Subcutaneous abdominal adipose tissue (tissue), 5 donors: ENCODE results near the gene CAPRIN1.
"Not testable (repeated sequence)": the region's sequence is repeated elsewhere in the genome, so short reads cannot be mapped to it uniquely, and the experiment has no call there.

Experiments used
- H3K27ac ChIP-seq: one replicate; pipeline ENCODE4 v1.7.0; 2013; ENCODE audit warnings: low read depth, mild to moderate bottlenecking, inconsistent platforms, low read length, moderate library complexity
- H3K27me3 ChIP-seq, 5 donors: one replicate each; pipeline ENCODE4 v1.7.0; 2013; ENCODE audit warnings: low read length in 5 of 5, inconsistent platforms in 1 of 5; ENCODE audit not compliant: control insufficient read depth in 5 of 5, insufficient read depth in 4 of 5
- H3K36me3 ChIP-seq, 5 donors: one replicate each; pipeline ENCODE4 v1.7.0; 2013; ENCODE audit warnings: low read length in 5 of 5; ENCODE audit not compliant: control insufficient read depth in 5 of 5, insufficient read depth in 5 of 5
- H3K4me1 ChIP-seq, 5 donors: one replicate each; pipeline ENCODE4 v1.7.0; 2013; ENCODE audit warnings: low read length in 5 of 5, mild to moderate bottlenecking in 3 of 5, moderate library complexity in 1 of 5; ENCODE audit not compliant: control insufficient read depth in 5 of 5, insufficient read depth in 5 of 5
- H3K4me3 ChIP-seq, 5 donors: one replicate each; pipeline ENCODE4 v1.7.0; 2013; ENCODE audit warnings: low read length in 5 of 5, low read depth in 1 of 5
- H3K9ac ChIP-seq, 5 donors: one replicate each; pipeline ENCODE4 v1.7.0; 2013; ENCODE audit warnings: low read length in 5 of 5, mild to moderate bottlenecking in 4 of 5, moderate library complexity in 3 of 5
- H3K9me3 ChIP-seq, 5 donors: one replicate each; pipeline ENCODE4 v1.7.0; 2013; ENCODE audit warnings: low read length in 5 of 5; ENCODE audit not compliant: control insufficient read depth in 5 of 5
- donor health status: healthy.
- donor health status: healthy.
- donor health status: healthy.
- donor health status: healthy.
- donor health status: healthy.

Gene CAPRIN1

DNA sequence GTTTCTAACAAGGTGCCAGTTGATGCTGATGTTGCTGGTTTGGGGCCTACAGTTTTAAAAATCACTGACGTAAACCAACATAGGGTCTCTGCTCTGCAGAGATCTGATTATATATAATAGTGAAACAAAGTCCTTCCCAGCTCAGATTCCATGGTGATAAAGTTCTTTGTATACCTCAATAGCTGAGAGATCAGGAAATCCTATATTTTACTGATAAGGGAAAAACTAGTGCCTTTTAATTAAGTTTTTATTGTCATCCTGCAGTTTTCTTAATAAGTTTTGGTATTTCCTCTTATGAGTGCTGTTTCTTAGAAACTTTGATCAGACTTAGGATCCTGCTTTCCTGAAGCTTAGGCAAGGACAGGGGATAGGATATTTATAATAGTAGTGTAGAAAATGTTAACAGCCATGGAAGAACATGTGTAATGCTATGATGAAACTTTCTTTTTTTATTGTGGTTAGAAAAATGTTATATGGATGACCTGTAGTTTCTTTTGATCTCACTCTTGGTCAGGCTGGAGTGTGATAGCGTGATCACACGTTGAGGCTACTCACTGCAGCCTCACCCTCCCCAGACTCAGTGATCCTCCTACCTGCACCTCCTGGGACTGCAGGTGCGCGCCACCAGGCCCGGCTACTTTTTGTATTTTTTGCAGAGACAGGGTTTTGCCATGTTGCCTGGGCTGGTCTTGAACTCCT is 14.1 kb downstream of the CAPRIN1 start:
- H3K27ac ChIP-seq: no peak overlapping the region
- H3K4me3 ChIP-seq: no peak overlapping the region
- no peak overlapping the region for H3K9ac ChIP-seq
- peaks cover 0 to 36% (median 21%) of the 10 kb centered on the region in 5 donors for H3K4me1 ChIP-seq
- H3K27me3 ChIP-seq: no peaks in the 10 kb centered on the region
- H3K9me3 ChIP-seq: no peaks in the 10 kb centered on the region
- H3K36me3 ChIP-seq: peaks cover 0 to 15% (median 6%) of the 10 kb centered on the region in 5 donors

DNA sequence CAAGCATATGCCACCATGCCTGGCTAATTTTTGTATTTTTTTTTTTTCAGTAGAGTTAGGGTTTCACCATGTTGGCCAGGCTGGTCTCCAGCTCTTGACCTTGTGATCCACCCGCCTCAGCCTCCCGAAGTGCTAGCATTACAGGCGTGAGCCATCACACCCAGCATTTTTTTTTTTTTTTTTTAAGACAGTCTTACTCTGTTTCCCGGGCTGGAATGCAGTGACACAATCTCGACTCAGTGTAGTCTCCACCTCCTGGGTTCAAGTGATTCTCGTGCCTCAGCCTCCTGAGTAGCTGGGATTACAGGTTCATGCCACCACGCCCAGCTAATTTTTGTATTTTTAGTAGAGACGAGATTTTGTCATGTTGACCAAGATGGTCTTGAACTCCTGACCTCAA is 15.2 kb downstream of the CAPRIN1 start:
- H3K9me3 ChIP-seq, H3K4me3 ChIP-seq, H3K27ac ChIP-seq, H3K9ac ChIP-seq, H3K27me3 ChIP-seq: not testable (repeated sequence)
- H3K36me3 ChIP-seq: peaks cover 0 to 11% (median 3%) of the 10 kb centered on the region in 5 donors
- peaks cover 0 to 36% (median 21%) of the 10 kb centered on the region in 5 donors for H3K4me1 ChIP-seq

DNA sequence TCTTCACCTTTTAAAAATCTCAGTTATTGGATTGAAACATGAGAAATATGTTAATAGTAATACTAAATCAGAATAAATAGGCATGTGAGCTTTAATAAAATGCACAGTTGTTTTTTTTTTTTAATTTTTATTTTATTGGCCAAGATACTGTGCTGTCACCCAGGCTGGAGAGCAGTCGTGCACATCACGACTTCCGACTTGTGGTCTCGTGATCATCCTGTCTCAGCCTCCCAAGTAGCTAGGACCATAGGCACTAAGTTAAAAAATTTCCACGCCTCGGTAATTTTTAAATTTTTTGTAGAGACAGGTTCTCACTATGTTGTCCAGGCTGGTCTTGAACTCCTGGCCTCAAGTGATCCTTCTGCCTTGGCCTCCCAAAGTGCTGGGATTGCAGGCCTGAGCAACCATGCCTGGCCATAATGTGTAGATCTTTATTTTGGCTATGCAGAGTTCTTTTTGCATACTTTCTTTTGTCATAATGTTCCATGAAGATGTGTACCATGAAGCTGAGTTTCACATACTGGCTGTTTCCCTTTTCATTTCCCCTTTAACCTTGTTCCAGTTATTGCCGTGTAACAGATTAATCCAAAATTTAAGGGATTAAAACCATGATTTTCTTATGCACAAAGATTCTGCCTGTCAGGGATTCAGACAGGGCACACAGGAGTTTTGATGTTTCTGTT is 16.0 kb downstream of the CAPRIN1 start:
- Histone ChIP-seq H3K36me3 (peaks cover 3 to 16% (median 8%) of the 10 kb centered on the region in 5 donors), H3K4me1 (peaks cover 0 to 36% (median 21%) of the 10 kb centered on the region in 5 donors), H3K4me3 (no peak overlapping the region), H3K27me3 (no peaks in the 10 kb centered on the region), H3K27ac (no peak overlapping the region), H3K9me3 (no peaks in the 10 kb centered on the region), H3K9ac (no peak overlapping the region)

DNA sequence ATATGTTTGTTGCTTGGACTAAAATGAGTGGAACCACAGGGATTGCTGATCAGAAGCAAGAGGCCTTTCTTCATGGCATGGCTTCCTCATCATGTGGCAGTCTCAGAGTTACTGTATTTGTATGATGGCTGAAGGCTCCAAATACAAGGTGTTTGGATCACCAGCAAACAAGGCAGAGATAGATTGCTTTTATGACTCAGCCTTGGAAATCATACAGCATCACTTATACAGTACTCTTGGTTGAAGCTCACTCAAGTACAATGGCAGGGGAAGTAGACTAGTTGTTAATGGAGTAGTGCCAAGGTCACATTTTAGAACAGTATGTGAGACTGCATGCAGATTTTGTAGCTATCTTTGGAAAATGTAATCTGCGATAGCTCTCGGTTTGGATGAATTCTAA is 16.6 kb downstream of the CAPRIN1 start:
- Histone ChIP-seq H3K4me3 (no peak overlapping the region), H3K4me1 (peaks cover 0 to 31% (median 19%) of the 10 kb centered on the region in 5 donors), H3K27ac (no peak overlapping the region), H3K9ac (no peak overlapping the region), H3K9me3 (no peaks in the 10 kb centered on the region), H3K27me3 (no peaks in the 10 kb centered on the region), H3K36me3 (peaks cover 9 to 21% (median 13%) of the 10 kb centered on the region in 5 donors)

DNA sequence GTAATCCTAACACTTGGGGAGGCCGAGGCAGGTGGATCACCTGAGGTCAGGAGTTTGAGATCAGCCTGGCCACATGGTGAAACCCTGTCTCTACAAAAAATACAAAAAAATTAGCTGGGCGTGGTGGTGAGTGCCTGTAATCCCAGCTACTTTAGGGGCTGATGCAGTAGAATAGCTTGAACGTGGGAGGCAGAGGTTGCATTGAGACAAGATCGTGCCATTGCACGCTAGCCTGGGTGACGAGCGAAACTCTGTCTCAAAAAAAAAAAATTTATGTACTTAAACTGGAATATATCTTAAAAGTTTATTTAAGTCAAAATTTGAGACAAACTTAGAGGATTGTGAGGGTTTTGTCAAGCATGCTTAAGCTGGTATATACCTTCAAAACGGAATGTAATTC is 19.8 kb downstream of the CAPRIN1 start:
- peaks cover 0 to 36% (median 19%) of the 10 kb centered on the region in 5 donors for H3K4me1 ChIP-seq
- H3K27ac ChIP-seq, H3K27me3 ChIP-seq, H3K9ac ChIP-seq, H3K9me3 ChIP-seq, H3K4me3 ChIP-seq: not testable (repeated sequence)
- H3K36me3 ChIP-seq: peaks cover 23 to 40% (median 29%) of the 10 kb centered on the region in 5 donors

DNA sequence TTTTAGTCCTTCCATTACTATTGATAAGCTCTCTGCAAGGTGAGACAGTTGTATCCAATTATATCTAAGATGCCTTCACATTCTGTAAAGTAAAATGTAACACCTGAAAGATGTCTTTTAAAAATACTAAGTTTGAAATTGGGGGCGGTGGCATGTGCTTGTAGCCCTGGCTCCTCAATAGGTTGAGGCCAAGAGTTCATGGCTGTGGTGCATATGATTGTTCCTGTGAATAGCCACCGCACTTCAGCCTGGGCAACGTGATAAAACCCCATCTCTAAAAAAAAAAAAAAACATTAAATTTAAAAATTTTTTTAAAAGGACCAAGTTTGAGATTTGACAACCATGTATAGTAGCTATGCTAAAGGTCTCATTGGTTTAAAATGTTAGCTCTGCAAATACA is 20.5 kb downstream of the CAPRIN1 start:
- Histone ChIP-seq H3K36me3 (peaks cover 26 to 47% (median 35%) of the 10 kb centered on the region in 5 donors), H3K4me1 (peaks cover 0 to 33% (median 19%) of the 10 kb centered on the region in 5 donors), H3K4me3 (no peak overlapping the region)

DNA sequence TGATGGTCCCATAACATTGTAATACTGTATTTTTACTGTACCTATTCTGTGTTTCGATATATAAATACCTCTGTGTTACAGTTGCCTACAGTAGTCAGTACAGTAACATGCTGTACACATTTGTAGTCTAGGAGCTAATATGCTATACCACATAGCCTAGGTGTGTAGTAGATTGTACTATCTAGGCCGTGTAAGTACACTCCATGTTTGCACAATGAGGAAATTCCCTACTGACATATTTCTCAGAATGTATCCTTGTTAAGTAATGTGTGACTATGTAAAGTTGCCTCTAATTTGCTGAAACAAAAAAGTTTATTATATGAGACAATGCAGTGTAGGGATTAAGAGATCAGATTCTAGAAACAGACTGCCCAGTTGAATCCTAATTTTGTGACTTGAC is 21.3 kb downstream of the CAPRIN1 start:
- no peak overlapping the region for H3K27ac ChIP-seq
- H3K4me1 ChIP-seq: peaks cover 0 to 27% (median 16%) of the 10 kb centered on the region in 5 donors
- H3K9ac ChIP-seq: no peak overlapping the region
- H3K27me3 ChIP-seq: no peaks in the 10 kb centered on the region
- H3K36me3 ChIP-seq: peaks cover 32 to 53% (median 41%) of the 10 kb centered on the region in 5 donors
- no peak overlapping the region for H3K4me3 ChIP-seq
- no peaks in the 10 kb centered on the region for H3K9me3 ChIP-seq

More for the DNA sequence above, 20.5 kb downstream of the CAPRIN1 start:
- Histone ChIP-seq H3K9me3 (no peaks in the 10 kb centered on the region), H3K9ac (no peak overlapping the region), H3K27ac (no peak overlapping the region), H3K27me3 (no peaks in the 10 kb centered on the region)

DNA sequence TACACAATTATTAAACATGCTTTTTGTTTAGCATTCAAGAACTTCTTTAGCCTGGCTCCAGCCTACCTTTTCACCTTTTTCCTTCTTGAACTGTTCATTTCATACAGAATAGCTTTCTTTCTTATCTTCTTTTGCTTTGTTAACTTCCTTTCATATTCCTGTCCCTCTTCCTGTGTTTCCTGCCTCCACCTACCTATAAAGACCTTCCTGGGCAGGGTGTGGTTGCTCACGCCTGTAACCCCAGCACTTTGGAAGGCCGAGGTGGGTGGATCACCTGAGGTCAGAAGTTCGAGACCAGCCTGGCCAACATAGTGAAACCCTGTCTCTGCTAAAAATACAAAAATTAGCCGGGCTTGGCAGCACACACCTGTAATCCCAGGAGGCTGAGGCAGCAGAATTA is 22.9 kb downstream of the CAPRIN1 start:
- peak overlapping the region; percentile 75 for H3K27ac ChIP-seq

DNA sequence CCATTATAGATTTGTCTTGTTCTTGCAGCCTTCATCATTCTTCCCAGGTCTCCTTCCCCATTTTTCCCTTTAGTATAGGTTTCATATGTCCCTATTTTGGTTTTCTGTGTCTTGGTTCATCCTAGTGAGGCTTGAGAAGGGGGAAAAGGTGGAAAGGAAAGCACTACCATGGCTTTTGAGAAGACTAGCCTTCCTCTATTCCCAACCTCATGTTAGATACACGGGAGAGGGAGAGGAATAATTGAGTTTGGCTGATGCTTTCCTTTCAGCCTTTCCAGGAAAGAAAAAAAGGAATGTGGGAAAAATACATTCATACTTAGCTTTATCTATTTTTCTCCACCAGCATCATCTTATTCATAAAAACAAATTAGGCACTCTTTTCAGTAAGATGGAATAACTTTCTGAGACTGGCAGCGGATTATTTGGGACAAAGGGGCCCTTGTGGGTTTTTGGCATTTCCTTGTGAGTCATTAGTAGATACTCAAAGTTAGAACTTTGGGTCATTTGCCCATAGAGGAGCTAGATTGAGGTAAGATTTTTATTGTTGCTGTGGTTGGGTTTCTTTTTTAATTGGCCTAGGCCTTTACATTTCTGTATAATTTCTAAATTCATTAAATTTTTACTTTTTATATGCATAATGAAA is 23.8 kb downstream of the CAPRIN1 start:
- H3K27ac ChIP-seq: peak overlapping the region; percentile 75
- H3K4me3 ChIP-seq: no peak overlapping the region
- H3K36me3 ChIP-seq: peaks cover 42 to 75% (median 58%) of the 10 kb centered on the region in 5 donors
- peak overlapping the region in 1 of 5 donors; percentile 51 for H3K9ac ChIP-seq
- H3K4me1 ChIP-seq: peaks cover 0 to 11% (median 4%) of the 10 kb centered on the region in 5 donors
- H3K9me3 ChIP-seq: no peaks in the 10 kb centered on the region
- H3K27me3 ChIP-seq: no peaks in the 10 kb centered on the region

More for the DNA sequence above, 22.9 kb downstream of the CAPRIN1 start:
- H3K9me3 ChIP-seq: no peaks in the 10 kb centered on the region
- H3K4me3 ChIP-seq: no peak overlapping the region
- H3K9ac ChIP-seq: no peak overlapping the region
- peaks cover 36 to 66% (median 54%) of the 10 kb centered on the region in 5 donors for H3K36me3 ChIP-seq
- H3K4me1 ChIP-seq: peaks cover 0 to 20% (median 8%) of the 10 kb centered on the region in 5 donors
- no peaks in the 10 kb centered on the region for H3K27me3 ChIP-seq

DNA sequence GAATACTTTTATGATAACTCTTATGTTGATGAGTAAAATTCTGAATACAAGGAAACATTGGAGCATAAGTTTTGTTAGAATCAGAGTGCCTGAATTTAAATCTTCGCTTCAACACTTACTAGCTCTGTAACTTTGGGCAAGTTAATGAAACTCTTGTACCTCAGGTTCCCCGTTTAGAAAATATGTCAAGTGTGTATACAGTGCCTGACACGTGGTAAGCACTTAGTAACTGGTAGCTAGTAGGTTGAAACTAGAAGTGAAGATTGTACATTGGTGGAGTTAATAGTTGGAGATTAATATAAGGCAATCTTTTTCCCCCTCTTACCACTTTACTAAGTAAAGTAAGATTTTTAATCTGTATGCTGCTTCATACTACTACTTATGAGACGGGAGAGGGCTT is 29.1 kb downstream of the CAPRIN1 start:
- no peaks in the 10 kb centered on the region for H3K9me3 ChIP-seq
- no peak overlapping the region for H3K27ac ChIP-seq
- peaks cover 54 to 92% (median 75%) of the 10 kb centered on the region in 5 donors for H3K36me3 ChIP-seq
- no peaks in the 10 kb centered on the region for H3K27me3 ChIP-seq
- H3K9ac ChIP-seq: no peak overlapping the region
- peaks cover 0 to 12% (median 6%) of the 10 kb centered on the region in 5 donors for H3K4me1 ChIP-seq
- no peak overlapping the region for H3K4me3 ChIP-seq
